Measurements from ENCODE around the gene OSBPL3.

Gene OSBPL3

DNA sequence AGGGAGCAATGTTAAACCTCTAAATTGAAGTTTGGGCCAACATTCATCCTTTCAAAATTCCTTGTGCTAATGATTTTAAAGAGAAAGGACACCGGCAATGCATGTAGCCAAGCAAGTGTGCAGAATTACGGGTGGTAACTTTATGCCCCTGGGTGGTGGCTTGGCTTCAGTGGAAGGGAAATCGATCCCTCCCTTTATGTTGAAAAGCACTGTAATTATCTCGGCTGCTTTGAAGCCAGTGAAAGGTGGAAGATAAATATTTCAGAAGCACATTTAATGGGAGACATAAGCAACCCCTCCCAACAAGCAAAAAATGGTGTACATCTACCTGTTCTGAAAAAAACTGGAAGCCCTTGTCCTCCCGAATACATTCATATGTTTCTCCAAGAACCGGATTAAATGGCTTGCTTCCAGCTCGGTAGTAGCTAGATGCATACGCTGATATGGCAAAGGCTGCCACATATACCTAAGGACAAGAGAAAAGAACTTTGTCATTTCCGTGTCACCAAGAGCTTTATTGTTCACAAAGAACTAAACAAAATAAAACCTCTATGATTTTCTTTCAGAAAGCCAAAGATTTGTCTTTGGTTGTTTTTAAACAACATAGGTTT, 149.4 kb downstream of the OSBPL3 start:
- Histone ChIP-seq H3K27me3 (no peaks in the 10 kb centered on the region), H3K4me2 (no peak overlapping the region), H3K36me3 (peaks cover 25% of the 10 kb centered on the region), H3K4me3 (no peak overlapping the region), H3K4me1 (peaks cover 36% of the 10 kb centered on the region), H4K20me1 (no peaks in the 10 kb centered on the region), H3K9ac (no peak overlapping the region), H3K9me3 (no peaks in the 10 kb centered on the region), H3K27ac (no peak overlapping the region)
- TF ChIP-seq Cebpa-rat (IDR thresholded peaks at IDR 0.05): no peak

DNA sequence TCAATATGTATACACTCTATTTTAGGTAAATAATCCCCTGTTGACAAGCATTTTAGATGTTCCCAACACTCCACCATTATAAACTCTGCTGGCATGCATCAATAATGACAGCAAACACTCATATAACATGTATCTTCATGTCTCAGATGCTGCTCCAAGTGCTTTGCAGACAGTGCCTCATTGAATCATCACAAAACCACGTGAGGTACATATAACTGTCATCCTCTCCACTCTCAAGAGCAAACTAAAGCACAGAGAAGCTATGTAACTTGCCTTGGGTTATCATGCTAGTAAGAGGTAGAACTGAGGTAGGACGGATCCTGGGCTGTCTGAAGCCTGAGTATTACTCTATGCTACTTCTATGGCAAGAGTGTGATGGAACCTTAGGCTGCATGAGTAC, 150.2 kb downstream of the OSBPL3 start:
- Histone ChIP-seq H3K4me2 (no peak overlapping the region), H3K27ac (no peak overlapping the region), H3K4me1 (peaks cover 28% of the 10 kb centered on the region)

DNA sequence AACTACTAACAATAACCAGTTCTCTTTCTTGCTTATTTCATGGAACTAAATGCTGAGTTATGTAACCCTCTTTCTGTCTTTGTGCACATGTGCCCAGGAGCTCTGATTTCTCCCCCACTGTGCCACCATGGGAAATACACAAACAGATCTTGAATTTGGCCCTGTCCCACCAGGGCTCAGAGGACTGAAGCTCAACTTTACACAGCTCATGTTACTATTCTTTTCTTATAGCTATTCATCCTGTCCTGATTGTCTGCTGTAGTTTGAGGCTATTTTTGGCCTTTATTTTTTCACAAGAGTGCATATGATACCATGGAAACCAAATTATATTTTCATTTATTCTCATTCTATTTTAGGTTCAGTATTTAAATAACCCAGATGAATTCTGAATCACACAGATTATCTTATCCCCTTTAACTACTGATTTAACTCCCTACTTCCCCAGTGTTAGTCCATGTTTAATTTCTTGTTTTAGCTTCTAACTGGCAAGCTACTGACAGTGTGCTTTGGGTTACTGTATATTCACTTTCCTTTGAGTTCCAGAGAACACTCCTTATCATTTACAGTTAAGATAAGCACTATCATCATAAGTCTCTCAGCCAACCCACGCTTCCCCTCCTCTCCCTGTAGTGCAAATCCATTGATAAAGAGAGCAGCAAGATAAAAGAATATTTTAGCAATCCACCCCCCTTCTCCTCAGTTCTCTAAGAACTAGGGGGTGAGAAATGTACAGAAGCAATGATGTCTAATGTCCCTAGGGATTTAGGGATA, 150.9 kb downstream of the OSBPL3 start:
- TF ChIP-seq Cebpa-rat (IDR thresholded peaks at IDR 0.05): no peak
- Histone ChIP-seq H3K4me1 (peaks cover 21% of the 10 kb centered on the region), H3K4me2 (no peak overlapping the region)

More for the DNA sequence above, 150.2 kb downstream of the OSBPL3 start:
- no peak overlapping the region for H3K4me3 ChIP-seq
- H3K9ac ChIP-seq: no peak overlapping the region
- no peaks in the 10 kb centered on the region for H3K9me3 ChIP-seq
- H3K27me3 ChIP-seq: no peaks in the 10 kb centered on the region
- H4K20me1 ChIP-seq: no peaks in the 10 kb centered on the region
- TF ChIP-seq Cebpa-rat (IDR thresholded peaks at IDR 0.05): no peak
- peaks cover 29% of the 10 kb centered on the region for H3K36me3 ChIP-seq

DNA sequence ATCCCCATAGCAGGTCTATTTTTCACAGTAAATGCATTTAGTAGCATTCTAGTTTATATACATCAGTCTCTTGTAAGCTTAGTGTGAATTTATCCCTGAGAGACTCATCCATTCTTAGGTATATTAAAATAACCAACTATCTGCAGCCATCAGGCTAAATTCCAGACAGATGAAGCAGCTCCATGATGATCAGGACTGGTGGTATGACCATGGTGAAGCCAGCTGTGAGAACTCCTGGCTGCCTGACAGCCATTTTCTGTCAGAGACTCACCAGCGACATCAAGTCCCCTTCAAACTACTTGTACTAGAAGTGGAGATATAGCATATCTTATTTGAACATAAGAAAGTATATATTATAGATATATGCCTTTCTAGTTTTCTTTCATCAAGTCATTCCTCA, 152.4 kb downstream of the OSBPL3 start:
- no peak overlapping the region for H3K4me2 ChIP-seq
- peaks cover 7% of the 10 kb centered on the region; the same call in 1 of the 2 replicates for H3K4me1 ChIP-seq

More for the DNA sequence above, 150.9 kb downstream of the OSBPL3 start:
- Histone ChIP-seq H4K20me1 (no peaks in the 10 kb centered on the region), H3K9me3 (no peaks in the 10 kb centered on the region), H3K9ac (no peak overlapping the region), H3K36me3 (peaks cover 24% of the 10 kb centered on the region), H3K4me3 (no peak overlapping the region), H3K27ac (no peak overlapping the region), H3K27me3 (no peaks in the 10 kb centered on the region)

DNA sequence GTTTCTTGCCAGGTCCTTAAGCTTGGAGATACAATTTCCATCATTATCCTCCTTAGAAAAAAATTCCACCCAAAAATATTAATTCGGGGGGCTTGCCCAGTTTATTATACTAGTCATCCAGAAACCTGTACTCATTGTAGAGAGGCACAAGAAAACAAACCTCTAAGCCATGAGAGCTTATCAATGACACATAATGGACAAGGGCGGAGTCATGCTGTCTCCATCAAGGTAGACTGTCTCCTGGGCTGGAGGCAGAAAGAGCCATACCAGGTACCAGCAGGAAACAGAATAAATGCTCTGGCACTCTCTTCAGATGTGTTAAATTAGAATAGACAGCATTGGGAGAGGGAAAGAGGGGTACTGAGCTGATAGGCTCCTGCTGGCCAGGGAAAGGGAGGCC, 153.0 kb downstream of the OSBPL3 start:
- Histone ChIP-seq H3K9me3 (no peaks in the 10 kb centered on the region), H3K9ac (no peak overlapping the region), H3K36me3 (peaks cover 23% of the 10 kb centered on the region), H3K4me2 (no peak overlapping the region), H3K4me3 (no peak overlapping the region), H4K20me1 (no peaks in the 10 kb centered on the region), H3K4me1 (peaks cover 4% of the 10 kb centered on the region), H3K27ac (no peak overlapping the region), H3K27me3 (no peaks in the 10 kb centered on the region)
- no peak for TF ChIP-seq Cebpa-rat (IDR thresholded peaks at IDR 0.05)

More for the DNA sequence above, 152.4 kb downstream of the OSBPL3 start:
- H3K27me3 ChIP-seq: no peaks in the 10 kb centered on the region
- no peak overlapping the region for H3K9ac ChIP-seq
- no peak overlapping the region for H3K27ac ChIP-seq
- TF ChIP-seq Cebpa-rat (IDR thresholded peaks at IDR 0.05): no peak
- no peak overlapping the region for H3K4me3 ChIP-seq
- no peaks in the 10 kb centered on the region for H4K20me1 ChIP-seq
- H3K9me3 ChIP-seq: no peaks in the 10 kb centered on the region
- peaks cover 23% of the 10 kb centered on the region for H3K36me3 ChIP-seq

DNA sequence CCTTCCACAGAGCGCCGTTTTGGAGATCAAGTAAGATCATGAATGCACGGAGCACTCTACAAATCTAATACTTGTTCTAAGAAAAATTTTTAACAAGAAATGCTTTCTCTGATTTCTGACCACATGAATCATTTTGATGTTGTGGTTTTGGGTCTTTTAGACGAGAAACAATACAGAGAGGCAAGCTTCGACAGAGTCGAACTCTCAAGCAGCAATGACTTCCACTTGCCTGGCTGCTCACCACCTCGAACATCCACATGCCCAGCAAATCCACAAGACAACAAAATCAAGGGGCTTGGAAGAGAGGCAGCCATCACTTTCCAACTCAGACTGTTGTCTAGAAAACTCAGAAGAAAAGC, 153.3 kb downstream of the OSBPL3 start:
- Histone ChIP-seq H3K4me1 (peaks cover 8% of the 10 kb centered on the region), H3K4me3 (no peak overlapping the region), H4K20me1 (no peaks in the 10 kb centered on the region), H3K9ac (no peak overlapping the region), H3K9me3 (no peaks in the 10 kb centered on the region), H3K27ac (no peak overlapping the region), H3K36me3 (peaks cover 23% of the 10 kb centered on the region), H3K4me2 (no peak overlapping the region), H3K27me3 (no peaks in the 10 kb centered on the region)
- TF ChIP-seq Cebpa-rat (IDR thresholded peaks at IDR 0.05): no peak

DNA sequence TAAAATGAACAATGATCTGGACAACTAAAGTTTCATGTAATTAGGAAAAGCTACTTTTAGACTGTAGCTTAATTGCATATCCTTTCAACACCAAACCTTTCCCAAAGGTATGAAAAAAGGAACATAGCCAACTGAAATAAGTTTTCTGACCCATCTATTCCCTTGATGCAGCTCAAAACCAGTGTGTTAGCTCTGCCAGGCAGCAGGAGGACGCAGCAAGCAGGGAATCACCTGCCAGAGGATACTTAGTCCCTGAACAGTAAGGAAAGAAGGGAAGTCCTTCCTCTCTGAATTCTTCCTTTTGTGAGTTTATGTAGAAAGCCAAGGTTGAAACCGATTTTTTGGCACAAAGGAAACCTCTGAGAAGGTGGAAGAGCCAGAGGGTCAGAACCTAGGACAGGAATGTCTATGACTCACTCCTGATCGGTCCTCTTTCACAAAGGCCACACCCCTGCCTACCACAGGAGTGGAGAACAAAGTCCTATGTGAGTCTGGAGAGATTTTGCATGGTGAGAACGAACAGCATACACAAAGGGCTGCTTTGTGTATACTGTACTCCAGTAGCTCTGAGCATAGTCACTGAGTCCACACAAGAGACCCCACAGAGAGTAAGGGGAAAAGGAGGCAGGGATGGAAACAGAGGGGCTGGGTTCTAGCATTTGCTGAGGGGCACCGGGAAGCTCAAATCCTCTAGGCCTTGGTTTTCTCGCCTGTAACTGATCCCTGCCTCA, 153.9 kb downstream of the OSBPL3 start:
- H4K20me1 ChIP-seq: no peaks in the 10 kb centered on the region
- no peak overlapping the region for H3K4me2 ChIP-seq
- no peak for TF ChIP-seq Cebpa-rat (IDR thresholded peaks at IDR 0.05)
- H3K9me3 ChIP-seq: no peaks in the 10 kb centered on the region
- no peak overlapping the region for H3K9ac ChIP-seq
- no peaks in the 10 kb centered on the region for H3K27me3 ChIP-seq
- H3K27ac ChIP-seq: no peak overlapping the region
- H3K4me3 ChIP-seq: no peak overlapping the region
- peaks cover 14% of the 10 kb centered on the region for H3K4me1 ChIP-seq
- peaks cover 23% of the 10 kb centered on the region for H3K36me3 ChIP-seq

DNA sequence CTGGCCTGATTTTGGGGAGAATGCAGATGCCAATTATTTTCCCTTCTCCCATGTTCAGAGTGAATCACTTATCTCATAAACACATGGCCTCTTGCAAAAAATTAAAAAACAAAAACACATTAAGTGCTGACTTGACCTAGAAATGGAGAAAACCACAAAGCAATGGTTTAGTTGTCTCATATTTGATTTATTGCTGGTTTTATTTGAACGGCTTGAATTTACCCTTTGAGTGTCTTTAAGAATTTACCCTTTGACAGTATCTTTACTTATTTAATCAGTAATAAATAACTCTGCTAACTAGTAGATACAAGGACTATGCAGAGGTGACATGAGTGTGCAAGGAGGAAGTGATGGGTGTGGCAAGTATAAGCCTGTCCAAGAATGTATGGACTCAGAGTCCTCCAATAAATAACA, 154.6 kb downstream of the OSBPL3 start:
- Histone ChIP-seq H3K36me3 (peaks cover 19% of the 10 kb centered on the region), H3K4me3 (no peak overlapping the region), H3K9ac (no peak overlapping the region), H3K27ac (no peak overlapping the region), H3K4me1 (peaks cover 21% of the 10 kb centered on the region), H3K4me2 (no peak overlapping the region), H3K27me3 (no peaks in the 10 kb centered on the region), H3K9me3 (no peaks in the 10 kb centered on the region), H4K20me1 (no peaks in the 10 kb centered on the region)
- TF ChIP-seq Cebpa-rat (IDR thresholded peaks at IDR 0.05): no peak

DNA sequence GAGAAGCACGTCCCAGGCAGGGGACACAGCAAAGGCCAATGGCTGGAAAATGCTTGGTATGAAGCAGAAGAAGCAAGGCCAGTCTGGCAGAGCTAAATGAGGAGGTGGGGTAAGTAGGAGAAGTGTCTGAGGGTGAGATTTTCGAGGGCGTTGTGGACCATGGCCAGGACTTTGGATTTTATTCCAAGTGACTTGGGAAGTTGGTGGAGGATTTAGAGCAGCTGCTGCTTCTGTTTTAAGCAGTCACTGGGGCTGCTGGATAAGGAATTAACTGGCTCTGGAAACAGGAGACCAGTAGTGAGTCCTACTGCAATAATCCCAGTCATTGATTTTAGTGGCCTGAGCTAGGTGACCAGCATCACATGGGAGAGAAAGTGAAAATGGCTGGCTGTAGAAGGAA, 155.1 kb downstream of the OSBPL3 start:
- H3K4me2 ChIP-seq: no peak overlapping the region
- no peak for TF ChIP-seq Cebpa-rat (IDR thresholded peaks at IDR 0.05)
- no peaks in the 10 kb centered on the region for H3K9me3 ChIP-seq
- H3K36me3 ChIP-seq: peaks cover 14% of the 10 kb centered on the region
- H3K9ac ChIP-seq: no peak overlapping the region
- no peaks in the 10 kb centered on the region for H3K27me3 ChIP-seq
- H3K4me1 ChIP-seq: peaks cover 26% of the 10 kb centered on the region
- no peak overlapping the region for H3K27ac ChIP-seq
- no peak overlapping the region for H3K4me3 ChIP-seq
- no peaks in the 10 kb centered on the region for H4K20me1 ChIP-seq

DNA sequence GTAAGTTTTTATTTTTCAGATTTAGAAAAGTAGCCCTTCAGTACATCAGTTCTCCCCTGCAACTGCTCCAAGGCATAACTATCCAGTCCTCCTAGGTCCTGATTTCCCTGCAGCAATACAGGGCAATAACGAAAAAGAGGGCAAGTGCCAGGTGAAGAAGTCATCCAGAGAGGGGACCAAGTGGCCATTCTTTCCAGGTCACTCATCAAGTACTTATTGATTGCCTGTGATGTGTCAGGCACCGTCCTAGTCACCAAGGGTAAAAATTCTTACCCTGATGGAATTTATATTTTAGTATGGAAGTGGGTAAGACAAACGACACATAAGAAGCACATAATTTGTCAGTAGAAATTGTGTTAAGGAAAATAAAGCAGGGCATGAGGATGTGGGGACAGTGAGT, 155.6 kb downstream of the OSBPL3 start:
- Histone ChIP-seq H3K27me3 (no peaks in the 10 kb centered on the region), H3K9me3 (no peaks in the 10 kb centered on the region), H3K4me2 (no peak overlapping the region), H3K36me3 (peaks cover 12% of the 10 kb centered on the region; the same call in 1 of the 2 replicates), H3K9ac (no peak overlapping the region), H3K4me1 (peaks cover 31% of the 10 kb centered on the region), H4K20me1 (no peaks in the 10 kb centered on the region), H3K4me3 (no peak overlapping the region), H3K27ac (no peak overlapping the region)
- TF ChIP-seq Cebpa-rat (IDR thresholded peaks at IDR 0.05): no peak

Data from BLaER1 (cell line).